HG02970 (cell line): ENCODE measurements around the gene RPH3AL.
"Not testable (repeated sequence)": the region's sequence is repeated elsewhere in the genome, so short reads cannot be mapped to it uniquely, and the experiment has no call there.

Source experiments
- ATAC-seq: cut with Tn5 transposase; IDR thresholded peaks from one replicate; pipeline ENCODE4 v1.9.1; 2021; ENCODE audit warnings: mild to moderate bottlenecking, moderate library complexity, moderate number of reproducible peaks; ENCODE audit not compliant: unreplicated experiment, low FRiP score

The RPH3AL gene

DNA sequence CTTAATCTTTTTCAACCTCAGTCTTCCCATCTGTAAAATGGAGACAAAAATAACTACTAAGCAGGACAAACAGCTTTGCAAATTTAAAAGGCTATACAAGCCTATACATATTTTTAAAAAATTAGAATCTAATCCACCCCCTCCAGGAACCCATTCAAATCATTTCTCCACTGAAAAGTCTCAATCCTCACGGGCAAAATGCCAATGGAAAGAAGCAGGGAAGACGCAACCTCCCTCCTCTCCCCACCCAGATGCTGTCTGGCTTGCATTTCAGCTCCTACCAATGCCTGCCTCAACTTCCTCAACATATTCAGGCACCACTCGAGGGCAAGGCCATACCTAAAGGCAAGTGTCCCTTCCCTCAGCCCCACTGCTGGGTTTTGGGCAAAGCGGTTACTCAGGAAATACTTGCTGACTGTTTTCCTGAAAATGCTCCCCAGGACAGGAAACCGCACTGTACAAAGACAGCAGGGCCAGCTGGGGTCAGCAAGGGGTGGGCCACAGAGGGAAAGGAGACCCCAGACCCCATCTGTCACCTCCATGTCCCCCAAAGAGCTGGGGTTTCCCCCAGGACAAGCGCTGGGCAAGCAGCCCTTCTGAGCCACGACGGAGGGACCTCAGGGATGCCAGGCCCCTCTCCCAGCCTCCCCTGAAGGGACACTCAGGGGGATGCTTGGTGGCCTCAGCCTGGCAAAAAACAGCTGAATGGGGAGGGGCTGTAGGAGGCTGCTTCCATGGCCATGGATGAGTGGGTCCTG is 123.5 kb downstream of the RPH3AL start:
- no peak for ATAC-seq

DNA sequence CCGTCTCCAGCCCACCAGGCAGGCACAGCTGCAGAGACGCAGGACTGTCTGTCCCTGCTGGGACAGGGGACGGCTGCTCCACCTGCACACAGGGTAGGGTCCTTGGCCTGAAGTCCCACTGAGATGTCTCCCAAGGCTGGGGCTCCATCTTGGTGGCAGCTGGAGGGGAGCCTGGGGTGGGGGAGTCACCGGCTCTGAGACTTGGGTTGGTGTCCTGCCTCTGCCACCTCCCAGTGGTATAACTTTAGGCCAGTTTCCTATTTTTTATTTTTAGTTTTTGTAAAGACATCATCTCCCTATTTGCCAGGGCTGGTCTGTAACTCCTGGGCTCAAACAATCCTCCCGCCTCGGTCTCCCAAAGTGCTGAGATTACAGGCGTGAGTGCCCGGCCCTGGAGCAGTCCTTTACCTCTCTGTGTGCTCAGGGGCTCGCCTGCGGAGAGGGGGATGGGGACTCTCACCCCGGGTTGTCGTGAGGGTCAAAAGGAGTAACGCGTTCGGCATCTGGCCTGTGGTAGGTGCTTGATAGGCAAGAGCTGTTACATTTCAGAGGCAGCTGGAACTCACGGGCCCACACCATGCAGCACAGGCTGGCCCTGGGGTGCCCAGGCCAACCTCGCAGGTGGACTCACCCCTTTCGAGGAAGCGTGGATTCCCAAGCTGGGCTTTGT is 124.5 kb downstream of the RPH3AL start:
- no peak for ATAC-seq

DNA sequence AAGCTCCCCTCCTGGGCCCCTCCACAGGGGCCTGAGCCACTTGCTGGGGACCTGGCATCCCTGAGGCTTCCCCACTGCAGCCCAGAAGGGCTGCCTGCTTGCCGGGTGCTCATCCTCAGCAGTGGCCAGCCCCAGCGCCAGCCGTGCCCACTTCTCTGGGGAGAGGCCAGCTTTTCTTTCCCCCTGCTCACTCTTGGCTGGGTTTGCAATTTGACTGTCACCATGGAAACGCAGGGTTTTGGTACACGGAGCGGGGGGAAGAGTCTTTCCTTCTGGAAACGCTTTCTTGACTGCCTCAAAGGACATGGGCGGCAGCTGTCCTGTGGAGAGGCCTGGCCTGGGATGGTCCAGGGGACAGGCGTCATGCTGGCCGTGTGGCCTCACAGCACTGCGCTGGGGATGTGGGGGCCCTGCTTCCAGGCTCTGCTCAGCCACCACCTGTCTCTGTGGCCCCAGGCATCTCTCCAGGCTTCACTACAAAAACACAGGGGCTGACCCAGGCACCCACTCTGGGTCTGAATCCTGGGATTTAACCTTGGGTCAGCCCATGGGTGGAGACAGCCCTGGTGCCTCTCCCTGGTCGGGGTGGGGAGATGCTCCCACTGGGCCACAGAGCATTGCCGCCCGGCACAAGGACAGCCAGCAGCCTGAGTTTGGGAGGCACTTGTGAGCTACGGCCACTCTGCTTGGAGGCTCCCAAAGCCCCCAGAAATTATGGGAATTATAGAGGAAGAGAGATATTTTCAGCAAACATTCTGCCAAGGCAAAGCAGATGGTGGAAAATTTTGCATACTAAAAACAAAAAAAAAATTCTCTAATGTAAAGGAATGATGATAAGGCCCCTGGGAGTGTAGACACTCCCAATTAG is 125.3 kb downstream of the RPH3AL start:
- ATAC-seq, result no peak

DNA sequence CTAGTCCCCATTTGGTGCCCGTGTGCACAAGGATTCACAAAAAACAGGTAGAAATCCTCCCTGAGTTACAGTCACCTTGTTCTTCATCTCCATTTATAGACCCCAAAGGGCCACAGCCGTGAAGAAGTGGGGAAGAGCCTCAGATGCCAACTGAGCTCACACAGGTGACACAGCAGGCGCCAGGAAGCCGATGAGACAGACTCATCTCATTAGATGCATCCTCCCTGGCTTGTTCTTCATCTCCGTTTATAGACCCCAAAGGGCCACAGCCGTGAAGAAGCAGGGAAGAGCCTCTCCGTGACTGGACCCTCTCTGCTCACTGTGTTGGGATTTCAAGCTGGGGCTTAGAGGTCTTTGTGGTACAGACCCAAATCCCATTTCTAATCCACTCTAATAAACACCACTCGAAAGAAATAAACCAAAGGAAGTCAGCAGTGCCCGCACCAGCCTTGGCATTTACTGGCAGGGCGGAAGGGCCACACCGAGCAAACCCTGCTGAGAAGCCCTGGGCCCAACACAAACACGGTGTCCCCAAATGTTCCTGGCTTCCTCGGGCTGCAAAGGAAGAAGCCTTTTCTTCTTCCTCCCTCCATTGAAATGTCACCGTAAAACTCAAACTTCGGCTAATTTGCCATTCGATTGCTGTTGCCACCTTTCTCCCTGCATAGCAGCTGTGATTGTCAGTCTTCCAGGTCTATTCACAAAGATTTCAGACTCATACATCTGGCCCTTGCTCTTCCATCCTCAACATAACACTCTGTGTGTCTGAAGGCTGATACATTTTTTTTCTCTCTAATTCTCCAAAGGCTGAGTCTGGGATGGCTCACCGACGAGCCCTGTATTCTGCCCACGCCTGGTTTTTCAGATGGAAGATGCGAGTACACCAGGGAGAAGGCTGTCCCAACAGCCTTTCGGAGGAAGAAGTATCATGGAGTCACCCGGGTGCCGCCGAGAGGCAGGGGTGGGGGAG is 126.2 kb downstream of the RPH3AL start:
- no peak for ATAC-seq

DNA sequence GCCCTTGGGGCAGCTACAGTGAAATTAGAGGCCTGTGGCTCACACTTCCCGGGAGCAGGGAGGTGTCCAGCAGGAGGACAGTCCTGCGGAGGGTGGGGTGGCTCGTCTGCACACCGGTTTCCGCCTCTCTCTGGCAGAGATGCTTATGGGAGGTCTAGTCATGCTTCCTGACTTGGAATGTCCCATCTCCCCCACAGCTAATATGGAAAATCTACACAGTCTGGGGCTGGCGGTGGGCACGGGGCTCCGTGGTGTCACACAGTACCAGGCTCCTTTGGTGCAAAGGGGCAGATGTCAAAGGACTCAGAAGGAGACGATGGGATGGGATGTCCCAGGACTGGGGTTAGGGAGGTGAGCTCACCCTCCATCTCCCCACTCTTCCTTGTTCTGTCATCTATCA is 127.1 kb downstream of the RPH3AL start:
- ATAC-seq, result no peak

DNA sequence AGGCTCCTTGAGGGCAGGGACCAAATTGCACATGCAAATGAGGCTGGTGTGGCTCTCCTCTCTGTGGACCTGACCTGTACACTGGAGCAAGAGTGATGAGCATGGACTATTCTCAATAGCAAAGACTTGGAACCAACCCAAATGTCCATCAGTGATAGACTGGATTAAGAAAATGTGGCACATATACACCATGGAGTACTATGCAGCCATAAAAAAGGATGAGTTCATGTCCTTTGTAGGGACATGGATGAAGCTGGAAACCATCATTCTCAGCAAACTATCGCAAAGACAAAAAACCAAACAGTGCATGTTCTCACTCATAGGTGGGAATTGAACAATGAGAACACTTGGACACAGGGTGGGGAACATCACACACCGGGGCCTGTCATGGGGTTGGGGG is 128.0 kb downstream of the RPH3AL start:
- ATAC-seq, result not testable (repeated sequence)

DNA sequence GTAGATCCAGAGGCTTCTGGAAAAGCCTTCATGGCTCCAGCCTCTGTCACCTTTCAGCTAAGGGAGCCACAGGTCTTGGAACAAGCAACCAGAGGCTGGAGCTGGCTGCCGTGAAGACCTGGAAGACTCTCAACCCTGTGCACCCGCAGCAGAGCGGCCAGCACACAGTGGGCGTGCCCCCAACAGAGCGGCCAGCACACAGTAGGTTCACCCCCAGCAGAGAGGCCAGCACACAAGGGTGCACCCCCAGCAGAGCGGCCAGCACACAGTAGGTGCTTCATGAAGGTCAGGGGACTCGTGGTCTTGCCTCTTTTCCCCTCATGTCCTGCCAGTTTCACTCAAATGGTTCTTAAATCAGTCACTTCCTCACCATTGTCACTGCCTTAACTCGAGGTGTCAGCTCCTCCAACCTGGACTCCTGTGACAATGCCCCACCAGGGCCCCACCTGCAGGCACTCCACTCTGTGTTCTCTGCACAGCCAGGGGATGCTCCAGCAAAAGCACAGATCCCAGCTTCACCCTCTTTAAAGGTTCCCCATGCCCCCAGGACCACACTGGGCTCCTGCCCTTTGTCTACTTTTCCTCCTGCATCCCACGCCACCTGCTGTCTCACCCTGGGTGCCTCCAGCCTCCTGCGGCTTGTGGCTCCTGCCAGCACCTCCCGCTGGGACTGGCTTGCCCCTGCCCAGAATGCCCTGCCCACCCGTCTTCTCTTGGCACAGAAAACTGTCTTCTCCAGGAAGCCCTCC is 128.7 kb downstream of the RPH3AL start:
- no peak for ATAC-seq

DNA sequence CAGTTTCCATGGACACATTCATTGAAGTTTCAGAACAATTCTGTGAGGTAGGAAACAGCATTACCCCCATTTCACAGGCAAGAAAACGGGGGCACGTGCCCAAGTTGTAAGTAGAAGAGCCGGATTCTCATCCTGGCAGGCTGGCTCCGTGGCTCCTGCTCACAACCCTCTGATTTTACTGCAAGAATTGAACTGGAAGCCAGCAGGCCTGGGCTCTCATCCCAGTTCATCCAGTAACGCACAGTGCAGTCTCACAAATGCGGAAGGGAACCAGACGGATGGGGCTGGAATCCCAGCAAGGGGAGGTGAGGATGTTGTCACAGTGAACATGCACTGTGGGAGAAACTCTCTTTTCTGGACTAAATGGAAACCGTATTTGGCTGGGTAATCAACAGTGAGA is 130.4 kb downstream of the RPH3AL start:
- ATAC-seq, result no peak

DNA sequence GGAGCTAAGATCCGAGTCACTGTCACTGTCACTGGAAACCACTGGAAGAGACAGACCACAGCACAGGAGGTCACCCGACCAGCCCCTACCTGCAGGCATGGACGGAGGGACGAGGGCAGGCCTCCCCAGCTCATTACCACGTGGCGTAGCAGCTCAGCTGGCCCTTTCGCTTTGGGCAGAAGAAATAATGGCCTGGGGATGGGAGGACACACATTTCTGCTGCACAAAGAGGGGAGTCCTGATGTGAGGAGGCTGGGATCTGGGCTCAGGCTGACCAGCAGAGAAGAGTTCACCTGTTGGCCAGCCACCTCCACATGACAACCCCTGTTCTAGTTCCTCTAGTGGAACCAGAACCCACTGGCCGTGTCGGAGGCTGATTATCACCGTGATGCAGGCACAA is 132.9 kb downstream of the RPH3AL start:
- no peak for ATAC-seq

DNA sequence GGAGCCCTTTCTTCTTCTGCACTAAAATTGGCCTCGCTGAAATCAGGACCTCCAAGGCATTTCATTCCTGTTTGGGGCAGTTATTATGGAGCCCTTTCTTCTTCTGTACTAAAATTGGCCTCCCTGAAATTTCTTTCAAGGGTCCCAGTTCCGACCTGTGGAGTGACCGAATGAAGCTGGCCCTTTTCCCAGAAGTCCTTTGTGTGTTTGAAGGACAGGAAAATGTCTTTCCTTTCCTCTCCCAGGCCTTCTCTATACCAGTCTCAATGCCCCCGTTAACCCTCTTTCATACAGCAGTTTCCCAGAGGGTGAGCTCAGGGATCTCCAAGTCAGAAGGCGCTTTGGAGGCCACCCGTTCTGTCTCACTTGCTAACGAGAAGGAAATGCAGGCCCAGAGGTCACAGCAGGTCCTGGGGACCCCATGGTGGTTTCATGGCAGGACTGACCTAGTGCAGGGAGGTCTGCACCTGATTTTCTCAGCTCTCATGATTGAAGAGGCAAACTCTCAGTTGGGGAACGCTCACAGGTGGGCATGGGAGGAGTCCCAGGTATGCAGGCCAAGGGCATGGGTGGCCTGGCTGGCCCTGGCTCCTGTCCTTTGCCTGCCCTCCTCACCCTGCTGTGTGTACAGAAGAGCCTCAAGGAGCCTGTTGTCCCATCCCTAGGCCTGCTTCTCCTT is 134.0 kb downstream of the RPH3AL start:
- no peak for ATAC-seq

DNA sequence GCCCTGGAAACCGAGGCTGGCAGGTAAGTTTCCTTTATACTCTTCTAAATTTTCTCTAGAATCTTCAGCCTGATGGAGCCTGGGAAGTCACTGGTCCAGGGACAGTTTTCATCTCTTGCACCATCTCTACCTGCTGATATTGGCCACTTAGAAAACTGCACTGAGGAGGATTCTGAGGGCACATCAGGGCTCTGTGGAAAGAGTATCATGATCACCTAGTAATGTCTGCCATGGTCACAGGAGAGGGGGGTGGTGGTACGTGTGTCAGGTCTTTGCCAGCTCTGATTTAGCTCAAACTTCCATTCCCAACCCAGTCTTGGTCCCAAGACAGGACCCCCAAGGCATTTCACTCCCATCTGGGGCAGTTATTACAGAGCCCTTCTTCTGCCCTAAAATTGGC is 136.0 kb downstream of the RPH3AL start:
- ATAC-seq, result no peak

DNA sequence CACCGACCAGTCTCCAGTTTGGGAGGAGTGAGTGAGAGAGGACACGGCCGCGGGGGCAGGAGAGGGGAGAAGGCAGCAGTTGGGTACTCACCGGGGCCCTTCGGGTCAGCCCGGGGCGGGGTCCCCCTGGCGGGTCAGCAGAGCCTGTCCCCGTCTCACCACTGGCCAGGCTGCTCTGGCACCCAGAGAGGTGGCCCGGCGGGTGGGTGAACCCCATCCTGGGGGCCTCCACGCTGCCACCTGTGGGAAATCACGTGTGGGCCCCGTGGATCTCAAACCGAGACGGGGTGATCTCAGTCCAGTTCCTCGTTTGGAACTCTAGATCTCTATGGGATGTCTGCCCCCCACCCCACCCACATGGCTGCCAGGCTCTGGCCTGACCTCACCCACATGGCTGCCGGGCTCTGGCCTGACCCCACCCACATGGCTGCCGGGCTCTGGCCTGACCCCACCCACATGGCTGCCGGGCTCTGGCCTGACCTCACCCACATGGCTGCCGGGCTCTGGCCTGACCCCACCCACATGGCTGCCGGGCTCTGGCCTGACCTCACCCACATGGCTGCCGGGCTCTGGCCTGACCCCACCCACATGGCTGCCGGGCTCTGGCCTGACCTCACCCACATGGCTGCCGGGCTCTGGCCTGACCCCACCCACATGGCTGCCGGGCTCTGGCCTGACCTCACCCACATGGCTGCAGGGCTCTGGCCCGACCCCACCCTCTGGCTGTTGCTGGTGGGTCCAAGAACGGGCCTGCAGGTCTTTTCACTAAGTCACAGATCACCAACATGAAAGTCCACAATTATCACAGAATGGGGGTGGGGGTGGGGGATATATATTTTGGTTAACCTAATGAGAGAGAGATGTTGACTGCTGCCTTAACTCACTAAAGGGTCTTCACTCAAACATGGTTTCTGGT is 136.8 kb downstream of the RPH3AL start:
- not testable (repeated sequence) for ATAC-seq

DNA sequence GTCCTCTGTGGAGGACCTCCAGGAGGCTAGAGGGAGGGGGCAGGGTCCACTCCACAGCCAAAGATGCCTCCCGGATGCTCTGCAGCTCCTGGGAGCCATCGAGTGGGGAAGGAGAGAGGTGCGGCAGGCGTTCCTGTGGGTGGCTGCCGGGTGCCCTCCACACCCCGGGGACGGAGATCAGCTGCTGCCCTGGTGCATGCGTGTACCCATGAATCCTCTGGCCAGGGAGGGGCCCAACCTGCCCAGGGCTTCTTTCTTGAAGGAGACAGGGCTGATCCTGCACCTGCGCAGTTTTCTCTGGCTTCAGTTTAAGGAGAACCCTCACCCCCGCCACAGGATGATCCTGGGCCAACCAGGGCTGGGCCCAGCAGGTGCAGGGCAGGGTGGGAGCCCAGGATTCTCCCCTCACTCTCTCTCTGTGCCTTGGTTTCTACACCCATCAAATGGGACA is 137.7 kb downstream of the RPH3AL start:
- no peak for ATAC-seq

DNA sequence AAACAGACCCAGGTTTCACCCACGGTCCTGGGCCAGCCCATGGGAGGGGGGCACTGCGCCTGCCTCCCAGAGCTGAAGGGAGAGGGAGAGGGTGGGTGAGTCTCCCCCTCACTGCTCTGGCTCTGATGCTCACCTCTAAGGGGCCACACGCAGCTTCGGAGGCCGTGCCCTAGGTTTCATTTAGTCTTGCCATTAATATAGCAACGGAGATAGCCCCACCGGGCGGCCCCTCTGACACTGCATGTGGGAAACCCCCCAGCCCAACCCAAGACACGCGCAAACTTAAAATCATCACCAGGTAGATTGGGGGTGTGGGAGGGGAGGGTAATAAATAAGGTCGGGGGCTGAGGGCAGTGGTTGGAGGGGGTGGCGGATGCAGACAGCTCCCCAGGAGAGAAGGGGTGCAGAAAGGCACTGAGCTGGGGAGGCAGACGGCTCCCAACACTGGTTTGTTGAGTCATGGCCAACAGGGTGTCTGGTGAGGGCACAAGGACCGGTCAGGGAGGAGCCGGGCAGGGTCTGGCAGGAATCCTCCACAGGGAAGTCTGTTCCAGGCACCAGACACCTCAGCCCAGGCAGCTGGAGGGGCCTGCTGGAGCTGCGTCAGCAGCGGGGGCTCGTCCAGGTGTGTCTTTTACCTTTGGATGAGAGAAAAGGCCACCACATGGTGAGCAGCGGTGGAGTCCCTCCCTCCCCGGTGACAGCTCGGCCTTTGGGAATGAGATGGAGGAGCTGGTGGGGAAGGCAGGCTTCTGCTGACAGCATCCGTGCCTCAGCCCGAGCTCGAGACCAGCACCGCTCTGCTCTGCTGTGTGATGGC is 139.1 kb downstream of the RPH3AL start:
- no peak for ATAC-seq

DNA sequence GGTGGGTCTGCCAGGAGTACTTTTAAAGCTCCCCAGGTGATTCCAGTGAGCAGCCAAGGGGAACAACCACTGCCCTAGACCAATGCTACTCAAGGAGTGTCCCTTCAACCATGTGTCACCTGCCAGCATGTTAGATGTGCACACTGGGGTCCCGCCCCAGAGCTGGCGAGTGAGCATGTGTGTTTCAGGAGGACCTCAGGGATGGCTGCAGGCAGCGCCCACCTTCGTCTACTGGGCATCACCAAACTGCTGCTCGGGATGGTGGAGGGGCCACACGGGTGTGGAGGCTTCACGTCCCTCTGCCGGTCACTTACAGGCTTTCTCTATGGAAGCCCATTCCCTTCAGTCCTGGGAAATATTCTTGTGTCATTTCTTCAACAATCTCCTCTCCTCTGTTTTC is 142.2 kb downstream of the RPH3AL start:
- no peak for ATAC-seq

DNA sequence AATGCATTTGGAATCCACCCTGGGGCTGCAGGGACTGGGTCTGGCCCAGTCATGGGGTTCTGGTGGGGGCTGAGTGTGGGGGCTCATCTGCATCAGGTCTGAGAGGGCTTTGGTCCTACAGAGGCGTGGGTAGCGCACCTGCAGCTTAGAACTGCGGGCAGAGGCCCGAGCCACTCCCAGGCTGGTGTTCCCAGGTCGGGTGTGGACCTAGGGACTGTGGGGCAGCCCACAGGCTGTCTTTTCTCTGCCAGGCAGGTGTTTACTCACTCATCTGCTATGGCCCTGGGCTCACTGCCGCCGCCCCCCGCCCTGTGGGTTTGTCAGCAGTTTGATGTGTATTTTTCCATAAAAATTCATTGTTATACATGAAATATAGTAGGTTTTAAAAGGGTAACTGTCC is 144.2 kb downstream of the RPH3AL start:
- no peak for ATAC-seq

DNA sequence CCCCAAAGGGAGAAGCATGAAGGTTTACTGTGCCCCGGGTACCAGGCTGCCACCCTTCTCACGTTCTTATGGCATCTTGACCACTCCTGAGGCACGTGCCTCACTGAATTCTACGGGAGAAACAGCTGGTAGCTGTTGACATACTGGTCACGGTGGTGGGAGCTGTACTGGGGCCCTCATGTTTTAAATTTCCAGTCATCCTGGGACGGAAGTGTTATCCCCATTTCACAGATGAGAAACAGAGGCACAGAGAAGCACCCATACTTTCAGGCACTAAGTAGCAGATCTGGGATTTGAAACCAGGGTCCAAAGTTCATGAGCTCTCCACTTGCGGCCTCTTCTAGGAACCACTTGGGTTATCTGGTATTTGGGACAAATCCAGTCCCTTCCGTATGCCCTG is 144.8 kb downstream of the RPH3AL start:
- ATAC-seq, result no peak
